ENCODE data around the gene PPP6R3.
"Not testable (repeated sequence)": the region's sequence is repeated elsewhere in the genome, so short reads cannot be mapped to it uniquely, and the experiment has no call there.

Gene PPP6R3

GRCh38 chr11:68436162-68436888 is 24.2 kb upstream of the PPP6R3 start:
- no peak for DNase-seq

GRCh38 chr11:68436985-68437926 is 23.3 kb upstream of the PPP6R3 start:
- DNase-seq = peak in 1 of 2 donors; percentile 29

- no peak for DNase-seq
Measured at GRCh38 chr11:68437927-68438657, 22.5 kb upstream of the PPP6R3 start.

GRCh38 chr11:68438658-68439259 is 21.8 kb upstream of the PPP6R3 start:
- no peak for DNase-seq

- DNase-seq = no peak
Measured at GRCh38 chr11:68439355-68440065, 21.0 kb upstream of the PPP6R3 start.

GRCh38 chr11:68440224-68440623 is 20.3 kb upstream of the PPP6R3 start:
- no peak for DNase-seq

- no peak for DNase-seq
Measured at GRCh38 chr11:68441466-68442230, 18.9 kb upstream of the PPP6R3 start.

- DNase-seq = no peak
Measured at GRCh38 chr11:68442433-68442832, 18.1 kb upstream of the PPP6R3 start.

GRCh38 chr11:68444566-68444965 is 16.0 kb upstream of the PPP6R3 start:
- DNase-seq = no peak

GRCh38 chr11:68445531-68446035 is 15.0 kb upstream of the PPP6R3 start:
- no peak for DNase-seq

GRCh38 chr11:68446046-68446725 is 14.4 kb upstream of the PPP6R3 start:
- no peak for DNase-seq

- DNase-seq = peak; percentile 78
Measured at GRCh38 chr11:68447015-68447801, 13.3 kb upstream of the PPP6R3 start.

- DNase-seq = not testable (repeated sequence)
Measured at GRCh38 chr11:68447914-68448313, 12.6 kb upstream of the PPP6R3 start.

- DNase-seq = no peak
Measured at GRCh38 chr11:68448604-68449011, 11.9 kb upstream of the PPP6R3 start.

GRCh38 chr11:68449951-68450350 is 10.6 kb upstream of the PPP6R3 start:
- no peak for DNase-seq

GRCh38 chr11:68450711-68451110 is 9.8 kb upstream of the PPP6R3 start:
- DNase-seq = no peak

GRCh38 chr11:68454767-68455166 is 5.8 kb upstream of the PPP6R3 start:
- DNase-seq = no peak

- DNase-seq = no peak
Measured at GRCh38 chr11:68455485-68455884, 5.1 kb upstream of the PPP6R3 start.

GRCh38 chr11:68457216-68457897 is 3.2 kb upstream of the PPP6R3 start:
- DNase-seq = no peak
